ENCODE data around the gene OR51E2.

DNA sequence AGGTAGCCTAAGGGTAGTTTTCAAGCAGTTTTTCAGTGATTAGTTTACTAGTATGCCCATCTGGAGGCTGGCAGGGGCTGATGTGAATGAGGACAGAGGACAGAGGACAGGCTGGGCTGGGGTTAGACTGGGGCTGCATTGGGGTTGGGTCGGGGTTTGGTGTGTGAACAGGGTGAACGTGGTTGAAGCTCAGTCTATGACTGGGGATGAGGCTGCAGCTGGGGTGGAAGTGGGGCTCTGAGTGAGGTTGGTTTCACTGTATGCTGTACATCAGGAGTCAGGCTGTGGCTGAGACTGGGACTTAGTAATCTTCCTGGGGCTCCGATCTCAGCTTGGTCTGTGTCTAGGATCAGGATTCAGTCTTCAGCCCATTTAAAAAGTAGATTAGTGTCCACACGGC, 53.4 kb downstream of the OR51E2 start:
- TF ChIP-seq POLR2AphosphoS5 (IDR thresholded peaks at IDR 0.05; ENCODE audit: low read depth) (no peak), CREB1 (CRISPR knock-in tag; IDR thresholded peaks at IDR 0.05; ENCODE audit: low read depth) (no peak)

Data from GM23338 (cell line).